Endodermal cell (in vitro differentiated cells): ENCODE results near the gene DNAJC8. TPM values are rescaled to one million over a fixed set of nuclear protein-coding genes. Genes with fewer than 3 reads are reported as not detected.

Source experiments
- DNase-seq: peaks from one replicate; pipeline ENCODE4 v3.0.0-alpha.2; 2017
- H3K27ac ChIP-seq: 2 replicates; pipeline ENCODE4 v1.5.1; 2013; ENCODE audit warnings: mild to moderate bottlenecking, low read depth, low read length, moderate library complexity
- H3K27me3 ChIP-seq: 2 replicates; pipeline ENCODE4 v1.6.1; 2013; ENCODE audit warnings: mild to moderate bottlenecking, low read length, moderate library complexity; ENCODE audit not compliant: insufficient read depth, control insufficient read depth, poor library complexity, severe bottlenecking
- H3K36me3 ChIP-seq: 2 replicates; pipeline ENCODE4 v1.7.0; 2013; ENCODE audit warnings: mild to moderate bottlenecking, low read length, moderate library complexity; ENCODE audit not compliant: control insufficient read depth, insufficient read depth
- H3K4me1 ChIP-seq: one replicate; pipeline ENCODE4 v1.7.0; 2013; ENCODE audit warnings: low read length; ENCODE audit not compliant: control insufficient read depth, insufficient read depth
- H3K4me3 ChIP-seq: 2 replicates; pipeline ENCODE4 v1.5.1; 2013; ENCODE audit warnings: mild to moderate bottlenecking, low read length, moderate library complexity
- H3K9ac ChIP-seq: 2 replicates; pipeline ENCODE4 v1.6.1; 2013; ENCODE audit warnings: mild to moderate bottlenecking, low read length, moderate library complexity; ENCODE audit not compliant: poor library complexity, severe bottlenecking; ENCODE audit errors: extremely low read depth
- H3K9me3 ChIP-seq: 2 replicates; pipeline ENCODE4 v1.6.1; 2013; ENCODE audit warnings: mild to moderate bottlenecking, low read length, moderate library complexity; ENCODE audit not compliant: control insufficient read depth
- H3K27ac Mint-ChIP-seq: 2 replicates; pipeline ENCODE4 v1.8.0; 2020; ENCODE audit warnings: mixed read lengths
- H3K27me3 Mint-ChIP-seq: 2 replicates; pipeline ENCODE4 v1.8.0; 2021; ENCODE audit warnings: mild to moderate bottlenecking, mixed read lengths; ENCODE audit not compliant: insufficient read depth
- H3K36me3 Mint-ChIP-seq: 2 replicates; pipeline ENCODE4 v1.8.0; 2020; ENCODE audit warnings: low read depth, mixed read lengths
- H3K4me1 Mint-ChIP-seq: 2 replicates; pipeline ENCODE4 v1.8.0; 2020; ENCODE audit warnings: mixed read lengths
- H3K4me3 Mint-ChIP-seq: 2 replicates; pipeline ENCODE4 v1.8.0; 2020; ENCODE audit warnings: mild to moderate bottlenecking, moderate library complexity, mixed read lengths
- H3K9me3 Mint-ChIP-seq: 2 replicates; pipeline ENCODE4 v1.8.0; 2020; ENCODE audit warnings: mild to moderate bottlenecking, mixed read lengths
- CTCF ChIP-seq: fragments of 200-600 bp; sonication (generic); conservative IDR thresholded peaks from 2 replicates; pipeline ENCODE4 v1.5.0; 2021; ENCODE audit warnings: antibody characterized with exemption, mild to moderate bottlenecking
- WGBS, 2 experiments: methylation state at CpG; one replicate each; pipeline versions ENCODE4 v1.1.5 to v1.1.7; 2013; ENCODE audit warnings: missing lambda C conversion rate in 2 of 2, mixed read lengths in 1 of 2; ENCODE audit not compliant: insufficient coverage in 1 of 2, insufficient read length in 1 of 2; 5-methylcytosine and 5-hydroxymethylcytosine counted together
- total RNA-seq, 2 donors: library from RNA; stranded (reverse); fragmentation: NEBNext Ultra II Directional in 1 of 2; extraction: Animal tissue kit (Norgen Biotek cat#: 25700) in 1 of 2; gene quantifications; 2 replicates in 1 of 2; 3 replicates in 1 of 2; pipeline ENCODE4 v1.2.1, GENCODE V29; 2021

DNAJC8 gene
- total RNA-seq, 2 donors from 2014 or later: 122 to 144 TPM

GRCh38 chr1:28229996-28230395 is 2.8 kb downstream of the DNAJC8 start:
- no peak overlapping the region for H3K9ac ChIP-seq
- H3K36me3 ChIP-seq: peaks cover 45% of the 10 kb centered on the region
- Mint-ChIP-seq H3K27me3 (no peaks in the 10 kb centered on the region), H3K4me3 (no peak overlapping the region), H3K36me3 (peaks cover 39% of the 10 kb centered on the region), H3K4me1 (peaks cover 4% of the 10 kb centered on the region), H3K9me3 (no peaks in the 10 kb centered on the region), H3K27ac (no peak overlapping the region)
- no peaks in the 10 kb centered on the region for H3K4me1 ChIP-seq
- no peak overlapping the region for H3K4me3 ChIP-seq
- H3K9me3 ChIP-seq: no peaks in the 10 kb centered on the region
- no peak for TF ChIP-seq CTCF
- no peaks in the 10 kb centered on the region for H3K27me3 ChIP-seq
- no peak for DNase-seq
- 100% methylated on average over 2 of the region's 2 CpGs; no CpG with 5 or more reads in 1 of the 2 experiments for WGBS, 2 experiments
- H3K27ac ChIP-seq: no peak overlapping the region

GRCh38 chr1:28229089-28229488 is 3.7 kb downstream of the DNAJC8 start:
- H3K4me1 ChIP-seq: no peaks in the 10 kb centered on the region
- no peak overlapping the region for H3K27ac ChIP-seq
- H3K36me3 ChIP-seq: peaks cover 53% of the 10 kb centered on the region
- H3K9ac ChIP-seq: no peak overlapping the region
- Mint-ChIP-seq H3K9me3 (no peaks in the 10 kb centered on the region), H3K36me3 (peaks cover 44% of the 10 kb centered on the region), H3K27me3 (no peaks in the 10 kb centered on the region), H3K4me3 (no peak overlapping the region), H3K27ac (no peak overlapping the region), H3K4me1 (peaks cover 4% of the 10 kb centered on the region)
- TF ChIP-seq CTCF: no peak
- DNase-seq: no peak
- no peaks in the 10 kb centered on the region for H3K27me3 ChIP-seq
- H3K9me3 ChIP-seq: no peaks in the 10 kb centered on the region
- H3K4me3 ChIP-seq: no peak overlapping the region

- 71 to 78% methylated on average over 2 of the region's 2 CpGs for WGBS, 2 experiments
- no peak for TF ChIP-seq CTCF
- Histone ChIP-seq H3K4me1 (no peaks in the 10 kb centered on the region), H3K27ac (no peak overlapping the region), H3K9ac (no peak overlapping the region), H3K27me3 (no peaks in the 10 kb centered on the region), H3K9me3 (no peaks in the 10 kb centered on the region), H3K4me3 (no peak overlapping the region), H3K36me3 (peaks cover 61% of the 10 kb centered on the region)
- DNase-seq: no peak
- H3K4me3 Mint-ChIP-seq: no peak overlapping the region
- H3K36me3 Mint-ChIP-seq: peaks cover 44% of the 10 kb centered on the region
- no peaks in the 10 kb centered on the region for H3K4me1 Mint-ChIP-seq
- no peaks in the 10 kb centered on the region for H3K9me3 Mint-ChIP-seq
- no peak overlapping the region for H3K27ac Mint-ChIP-seq
- H3K27me3 Mint-ChIP-seq: no peaks in the 10 kb centered on the region
These were observed 19.5 kb downstream of the DNAJC8 start for GRCh38 chr1:28213315-28213714.
